Heart left ventricle (tissue), 16 donors: ENCODE results near the gene CST9. TPM values are rescaled to one million over a fixed set of nuclear protein-coding genes. Genes with fewer than 3 reads are reported as not detected.

Source experiments
- ATAC-seq, 4 donors: fragments of 200-7000 bp; cut with Tn5 transposase; one replicate each; pipeline ENCODE4 v1.9.1; 2020 to 2022; ENCODE audit warnings: moderate library complexity in 4 of 4, mild to moderate bottlenecking in 3 of 4, moderate number of reproducible peaks in 1 of 4
- DNase-seq, 5 donors: peaks; one replicate each; pipeline ENCODE4 v3.0.0-alpha.2; 2020
- H3K27ac ChIP-seq, 12 donors: fragments of 200-600 bp; sonication (generic) in 4 of 12; one replicate each; pipeline versions ENCODE4 v1.5.0 to v1.8.0; 2016 to 2022; ENCODE audit warnings: mild to moderate bottlenecking in 2 of 12
- H3K27me3 ChIP-seq, 9 donors: fragments of 200-600 bp; sonication (generic) in 2 of 9; one replicate each; pipeline versions ENCODE4 v1.5.1 to v1.8.0; 2016 to 2022; ENCODE audit warnings: mild to moderate bottlenecking in 3 of 9
- H3K36me3 ChIP-seq, 9 donors: fragments of 200-600 bp; sonication (generic) in 2 of 9; one replicate each; pipeline versions ENCODE4 v1.5.0 to v1.8.0; 2018 to 2022; ENCODE audit warnings: mild to moderate bottlenecking in 2 of 9
- H3K4me1 ChIP-seq, 12 donors: fragments of 200-600 bp; sonication (generic) in 4 of 12; one replicate each; pipeline versions ENCODE4 v1.5.0 to v1.8.0; 2016 to 2022; ENCODE audit warnings: mild to moderate bottlenecking in 3 of 12
- H3K4me3 ChIP-seq, 12 donors: fragments of 200-600 bp; sonication (generic) in 4 of 12; one replicate each; pipeline versions ENCODE4 v1.5.0 to v1.8.0; 2017 to 2022; ENCODE audit warnings: mild to moderate bottlenecking in 9 of 12, moderate library complexity in 4 of 12
- H3K9me3 ChIP-seq, 12 donors: fragments of 200-600 bp; sonication (generic) in 4 of 12; one replicate each; pipeline versions ENCODE4 v1.5.0 to v1.8.0; 2016 to 2022; ENCODE audit warnings: mild to moderate bottlenecking in 1 of 12
- POLR2A ChIP-seq, 2 donors: fragments of 450-650 bp; IDR thresholded peaks; one replicate each; pipeline ENCODE4 v1.6.1; 2017; ENCODE audit warnings: antibody characterized with exemption in 2 of 2, mild to moderate bottlenecking in 2 of 2, moderate library complexity in 2 of 2
- WGBS, 4 donors: extraction: QIAGEN DNeasy Blood & Tissue Kit in 2 of 4; methylation state at CpG; one replicate each; pipeline versions ENCODE4 v1.1.5 to v1.1.7; 2013 to 2018; 5-methylcytosine and 5-hydroxymethylcytosine counted together
- intact Hi-C, 10 donors: fragments of 100-400 bp; cut with DNase I; formaldehyde crosslinking; loops; one replicate each; pipeline versions ENCODE4 v1.11.1 to v1.14.2; 2022
- polyA plus RNA-seq, 2 donors: library from polyadenylated mRNA; stranded (reverse); fragments of 200-250 nt; gene quantifications; one replicate each; pipeline ENCODE4 v1.2.3, GENCODE V29; 2013
- total RNA-seq, 9 donors: library from RNA; depleted of rRNA in 2 of 9; stranded (reverse); fragments of >200 nt in 2 of 9; fragmentation: NEBNext Ultra II Directional in 3 of 9; extraction: Animal tissue kit (Norgen Biotek cat#: 25700) in 3 of 9; gene quantifications; one replicate each; pipeline versions ENCODE4 v1.1.0 to v1.2.4, GENCODE V29; 2016 to 2023
- TF ChIP-seq, protein P1 (sequence below), 12 donors: fragments of 200-600 bp; sonication (generic) in 4 of 12; IDR thresholded peaks; one replicate each; pipeline versions ENCODE4 v1.5.0 to v1.8.0; 2018 to 2022; ENCODE audit warnings: antibody characterized with exemption in 12 of 12, mild to moderate bottlenecking in 5 of 12
- donor health status: ischemic (EF 13 %, LVEDD 7.1; RV severe dilation, severe dysfunction).
- donor health status: healthy with polysubstance abuse.
- donor health status: DM: no; HTN: yes; CAD: no.
- donor health status: DM: no; HTN: no; CAD: no.
- donor health status: ischemic (EF 25% LVEDD 6.9; RV normal size, moderate dysfunction).
- donor health status: ischemic (EF 25% LVEDD 5.7; RV mildly dilated, moderate dysfunction).
- donor health status: healthy.
- donor health status: DM: yes; HTN: yes; CAD: no.
- donor health status: ischemic (EF 35%, LVEDD 5.7; RV mildly dilated, moderate dysfunction).
- donor health status: nonischemic (EF 11% LVEDD 7.7; RV severe dilation, severe dysfunction).
- donor health status: DM: yes; HTN: yes; CAD: no.
- donor health status: PGD.
- donor health status: ischemic (EF 29% LVEDD 5.4; RV normal size, mild dysfunction).
- donor health status: nonischemic (EF 23%, LVEDD 6.1; RV moderate dilation, normal function).

The CST9 gene
- total and polyA plus RNA-seq, 11 donors: not detected

- intact Hi-C loops: no loop called here
- ATAC-seq: peak in 2 of 4 donors; percentile 10 to 31
- WGBS, 4 donors: 91 to 95% (median 93%) methylated on average over 5 of the region's 5 CpGs
These were observed 8.4 kb upstream of the CST9 start for GRCh38 chr20:23614163-23614562.

GRCh38 chr20:23613676-23614075 is 8.0 kb upstream of the CST9 start:
- peaks cover 0 to 26% (median 1%) of the 10 kb centered on the region in 12 donors for H3K4me1 ChIP-seq
- DNase-seq (peak in 1 of 5 donors; percentile 47), ATAC-seq (peak in 2 of 4 donors; percentile 52 to 64)
- H3K4me3 ChIP-seq: no peak overlapping the region
- H3K27ac ChIP-seq: peak overlapping the region in 5 of 12 donors; percentile 9 to 57 (median 20)
- TF ChIP-seq, protein P1, sequence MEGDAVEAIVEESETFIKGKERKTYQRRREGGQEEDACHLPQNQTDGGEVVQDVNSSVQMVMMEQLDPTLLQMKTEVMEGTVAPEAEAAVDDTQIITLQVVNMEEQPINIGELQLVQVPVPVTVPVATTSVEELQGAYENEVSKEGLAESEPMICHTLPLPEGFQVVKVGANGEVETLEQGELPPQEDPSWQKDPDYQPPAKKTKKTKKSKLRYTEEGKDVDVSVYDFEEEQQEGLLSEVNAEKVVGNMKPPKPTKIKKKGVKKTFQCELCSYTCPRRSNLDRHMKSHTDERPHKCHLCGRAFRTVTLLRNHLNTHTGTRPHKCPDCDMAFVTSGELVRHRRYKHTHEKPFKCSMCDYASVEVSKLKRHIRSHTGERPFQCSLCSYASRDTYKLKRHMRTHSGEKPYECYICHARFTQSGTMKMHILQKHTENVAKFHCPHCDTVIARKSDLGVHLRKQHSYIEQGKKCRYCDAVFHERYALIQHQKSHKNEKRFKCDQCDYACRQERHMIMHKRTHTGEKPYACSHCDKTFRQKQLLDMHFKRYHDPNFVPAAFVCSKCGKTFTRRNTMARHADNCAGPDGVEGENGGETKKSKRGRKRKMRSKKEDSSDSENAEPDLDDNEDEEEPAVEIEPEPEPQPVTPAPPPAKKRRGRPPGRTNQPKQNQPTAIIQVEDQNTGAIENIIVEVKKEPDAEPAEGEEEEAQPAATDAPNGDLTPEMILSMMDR (IDR thresholded peaks at IDR 0.05): no peak
- TF ChIP-seq POLR2A (IDR thresholded peaks at IDR 0.05): no peak
- no peaks in the 10 kb centered on the region for H3K27me3 ChIP-seq
- no peaks in the 10 kb centered on the region for H3K36me3 ChIP-seq
- intact Hi-C loops: no loop called here
- no peaks in the 10 kb centered on the region for H3K9me3 ChIP-seq

More at GRCh38 chr20:23614163-23614562, 8.4 kb upstream of the CST9 start:
- Histone ChIP-seq H3K27ac (peak overlapping the region in 3 of 12 donors; percentile 9 to 57 (median 15)), H3K36me3 (no peaks in the 10 kb centered on the region), H3K4me1 (peaks cover 0 to 26% (median 1%) of the 10 kb centered on the region in 12 donors), H3K4me3 (no peak overlapping the region), H3K27me3 (no peaks in the 10 kb centered on the region), H3K9me3 (no peaks in the 10 kb centered on the region)
- DNase-seq: no peak
- TF ChIP-seq, protein P1 (IDR thresholded peaks at IDR 0.05): no peak
- TF ChIP-seq POLR2A (IDR thresholded peaks at IDR 0.05): no peak

DNA sequence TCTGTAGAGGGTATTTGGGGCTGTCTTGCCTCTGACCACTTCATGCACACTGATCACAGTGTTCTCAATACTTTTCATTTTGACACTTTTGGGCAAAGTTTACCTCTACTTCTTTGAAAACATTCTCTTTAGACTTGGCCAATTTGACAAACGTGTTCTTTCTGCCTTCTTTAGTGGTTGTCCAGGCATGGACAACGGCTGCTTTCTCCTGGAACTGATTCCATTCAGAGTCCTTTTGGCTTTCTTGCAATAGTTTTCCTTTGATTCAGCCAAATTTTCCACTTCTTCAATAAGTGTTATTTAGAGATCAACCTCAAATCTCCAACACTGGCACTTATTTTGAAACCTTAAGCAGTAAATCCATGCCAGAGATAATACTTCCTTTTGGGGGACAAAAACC is 6.7 kb upstream of the CST9 start:
- Histone ChIP-seq H3K36me3 (no peaks in the 10 kb centered on the region), H3K4me1 (peaks cover 0 to 26% (median 1%) of the 10 kb centered on the region in 12 donors), H3K9me3 (no peaks in the 10 kb centered on the region), H3K4me3 (no peak overlapping the region), H3K27ac (peak overlapping the region in 1 of 12 donors; percentile 13), H3K27me3 (no peaks in the 10 kb centered on the region)
- TF ChIP-seq, protein P1 (IDR thresholded peaks at IDR 0.05): no peak
- no peak for TF ChIP-seq POLR2A (IDR thresholded peaks at IDR 0.05)
- DNase-seq: no peak
- no peak for ATAC-seq
- intact Hi-C loops: no loop called here
- WGBS, 4 donors: 63 to 71% (median 70%) methylated on average over 2 of the region's 2 CpGs

GRCh38 chr20:23609486-23610109 is 3.9 kb upstream of the CST9 start:
- Histone ChIP-seq H3K4me1 (peaks cover 0 to 26% (median 5%) of the 10 kb centered on the region in 12 donors), H3K36me3 (no peaks in the 10 kb centered on the region), H3K9me3 (no peaks in the 10 kb centered on the region), H3K4me3 (no peak overlapping the region), H3K27ac (no peak overlapping the region), H3K27me3 (peaks cover 0 to 8% (median 0%) of the 10 kb centered on the region in 9 donors)
- 91 to 95% (median 94%) methylated on average over 5 of the region's 5 CpGs for WGBS, 4 donors
- ATAC-seq: no peak
- no peak for DNase-seq
- TF ChIP-seq POLR2A (IDR thresholded peaks at IDR 0.05): no peak
- TF ChIP-seq, protein P1 (IDR thresholded peaks at IDR 0.05): no peak
- intact Hi-C loops: loop anchor here (2.0 to 10.0 kb wide), 10 partner anchors 21 to 265 kb away; partner anchors contain the start of genes GZF1 (in 2 of the 10), NXT1 (in 2 of the 10) and CST3 (in 1 of the 10)
